ENCODE measurements around the gene EPHB3. TPM values are rescaled to one million over a fixed set of nuclear protein-coding genes. Genes with fewer than 3 reads are reported as not detected.

The EPHB3 gene
- total RNA-seq, 1 donor from 2014 or later: 5.7 TPM

DNA sequence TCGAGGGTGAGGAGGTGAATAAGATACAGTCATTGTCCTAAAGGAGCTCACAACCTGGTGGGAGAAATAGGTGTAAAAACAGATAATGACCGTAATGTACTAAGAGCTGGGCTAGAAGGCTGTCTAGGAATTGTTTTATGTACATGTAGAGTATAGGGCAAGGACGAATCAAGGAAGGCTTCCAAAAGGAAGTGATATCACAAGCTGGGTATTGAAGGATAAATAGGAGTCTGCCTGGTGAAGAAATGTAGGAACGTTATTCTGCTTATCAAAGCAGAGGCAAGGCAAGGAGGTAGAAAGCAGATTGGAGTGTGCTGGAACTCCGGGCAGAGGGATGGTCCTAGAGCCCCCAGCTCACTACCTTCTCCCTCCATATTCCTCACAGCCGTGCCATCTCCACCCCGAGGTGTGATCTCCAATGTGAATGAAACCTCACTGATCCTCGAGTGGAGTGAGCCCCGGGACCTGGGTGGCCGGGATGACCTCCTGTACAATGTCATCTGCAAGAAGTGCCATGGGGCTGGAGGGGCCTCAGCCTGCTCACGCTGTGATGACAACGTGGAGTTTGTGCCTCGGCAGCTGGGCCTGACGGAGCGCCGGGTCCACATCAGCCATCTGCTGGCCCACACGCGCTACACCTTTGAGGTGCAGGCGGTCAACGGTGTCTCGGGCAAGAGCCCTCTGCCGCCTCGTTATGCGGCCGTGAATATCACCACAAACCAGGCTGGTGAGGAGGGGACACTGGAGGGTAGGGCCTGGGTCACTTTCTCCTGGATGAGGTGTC is 15.1 kb downstream of the EPHB3 start:
- no peak for DNase-seq (ENCODE audit: low spot score in 2 of 2)
- FAIRE-seq: no peak

DNA sequence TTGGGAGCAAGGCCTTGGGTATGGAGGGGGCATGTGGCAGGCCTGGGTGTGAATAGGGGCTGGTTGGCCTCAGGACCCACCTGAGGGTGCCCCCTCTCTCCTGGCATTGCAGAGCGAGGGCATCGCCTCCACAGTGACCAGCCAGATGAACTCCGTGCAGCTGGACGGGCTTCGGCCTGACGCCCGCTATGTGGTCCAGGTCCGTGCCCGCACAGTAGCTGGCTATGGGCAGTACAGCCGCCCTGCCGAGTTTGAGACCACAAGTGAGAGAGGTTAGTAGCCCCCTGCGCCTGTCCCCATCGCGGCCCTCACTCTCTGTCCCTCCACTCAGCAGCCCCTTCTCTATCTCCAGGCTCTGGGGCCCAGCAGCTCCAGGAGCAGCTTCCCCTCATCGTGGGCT is 16.0 kb downstream of the EPHB3 start:
- FAIRE-seq: no peak

DNA sequence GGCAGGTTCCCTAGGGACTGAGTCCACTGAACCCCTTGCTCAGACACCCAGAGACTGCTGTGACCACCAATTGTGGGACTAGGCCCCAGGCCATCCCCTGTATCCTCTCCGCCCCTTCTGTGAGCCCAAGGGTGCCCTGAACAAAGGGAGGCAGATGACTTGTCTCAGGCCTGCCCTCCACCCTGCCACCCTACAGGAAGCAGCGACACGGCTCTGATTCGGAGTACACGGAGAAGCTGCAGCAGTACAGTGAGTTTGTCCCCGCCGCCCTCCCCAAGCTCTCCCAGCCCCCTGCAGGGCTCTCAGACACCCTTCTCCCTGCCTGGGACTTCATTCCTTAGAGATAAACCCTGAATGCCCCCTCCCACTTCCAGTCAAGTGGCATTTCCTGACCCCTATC is 16.6 kb downstream of the EPHB3 start:
- no peak for FAIRE-seq

More for the DNA sequence above, 16.0 kb downstream of the EPHB3 start:
- no peak for DNase-seq (ENCODE audit: low spot score in 2 of 2)

DNA sequence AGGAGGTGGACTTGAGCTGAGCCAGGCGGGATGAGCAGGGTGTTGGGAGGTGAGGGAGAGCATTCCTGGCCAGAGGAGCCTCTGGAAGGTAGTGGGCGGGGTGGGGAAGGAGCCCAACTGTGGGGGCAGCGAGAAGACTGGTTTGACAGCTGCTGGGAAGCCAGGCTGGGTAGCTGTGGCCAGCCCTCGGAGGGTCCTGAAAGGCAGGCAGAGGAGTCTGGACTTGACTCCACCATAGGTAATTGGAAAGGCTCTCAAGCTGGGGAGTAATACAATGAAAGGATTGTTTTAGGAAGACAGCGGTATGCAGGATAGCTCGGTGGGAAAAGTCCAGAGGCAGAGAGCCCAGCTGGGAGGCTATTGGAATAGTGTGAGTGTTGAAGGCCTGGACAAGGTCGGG is 17.2 kb downstream of the EPHB3 start:
- DNase-seq (ENCODE audit: low spot score in 2 of 2) (no peak), FAIRE-seq (no peak)

More for the DNA sequence above, 16.6 kb downstream of the EPHB3 start:
- DNase-seq (ENCODE audit: low spot score in 2 of 2): no peak

DNA sequence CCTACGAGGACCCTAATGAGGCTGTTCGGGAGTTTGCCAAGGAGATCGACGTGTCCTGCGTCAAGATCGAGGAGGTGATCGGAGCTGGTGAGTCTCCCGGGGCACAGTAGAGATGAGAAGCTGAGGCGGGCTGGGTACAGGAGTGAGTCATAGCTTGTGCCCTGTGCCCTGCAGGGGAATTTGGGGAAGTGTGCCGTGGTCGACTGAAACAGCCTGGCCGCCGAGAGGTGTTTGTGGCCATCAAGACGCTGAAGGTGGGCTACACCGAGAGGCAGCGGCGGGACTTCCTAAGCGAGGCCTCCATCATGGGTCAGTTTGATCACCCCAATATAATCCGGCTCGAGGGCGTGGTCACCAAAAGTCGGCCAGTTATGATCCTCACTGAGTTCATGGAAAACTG is 17.9 kb downstream of the EPHB3 start:
- DNase-seq (ENCODE audit: low spot score in 2 of 2) (no peak), FAIRE-seq (no peak)

DNA sequence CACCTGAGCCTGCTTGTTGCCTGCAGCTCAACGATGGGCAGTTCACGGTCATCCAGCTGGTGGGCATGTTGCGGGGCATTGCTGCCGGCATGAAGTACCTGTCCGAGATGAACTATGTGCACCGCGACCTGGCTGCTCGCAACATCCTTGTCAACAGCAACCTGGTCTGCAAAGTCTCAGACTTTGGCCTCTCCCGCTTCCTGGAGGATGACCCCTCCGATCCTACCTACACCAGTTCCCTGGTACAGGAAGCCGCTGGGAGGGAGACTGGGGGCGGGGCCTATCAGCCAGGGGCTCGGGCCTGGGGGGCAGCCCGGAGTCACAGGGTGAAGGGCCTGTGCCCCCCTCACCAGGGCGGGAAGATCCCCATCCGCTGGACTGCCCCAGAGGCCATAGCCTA is 18.8 kb downstream of the EPHB3 start:
- DNase-seq (ENCODE audit: low spot score in 2 of 2) (no peak), FAIRE-seq (no peak)

DNA sequence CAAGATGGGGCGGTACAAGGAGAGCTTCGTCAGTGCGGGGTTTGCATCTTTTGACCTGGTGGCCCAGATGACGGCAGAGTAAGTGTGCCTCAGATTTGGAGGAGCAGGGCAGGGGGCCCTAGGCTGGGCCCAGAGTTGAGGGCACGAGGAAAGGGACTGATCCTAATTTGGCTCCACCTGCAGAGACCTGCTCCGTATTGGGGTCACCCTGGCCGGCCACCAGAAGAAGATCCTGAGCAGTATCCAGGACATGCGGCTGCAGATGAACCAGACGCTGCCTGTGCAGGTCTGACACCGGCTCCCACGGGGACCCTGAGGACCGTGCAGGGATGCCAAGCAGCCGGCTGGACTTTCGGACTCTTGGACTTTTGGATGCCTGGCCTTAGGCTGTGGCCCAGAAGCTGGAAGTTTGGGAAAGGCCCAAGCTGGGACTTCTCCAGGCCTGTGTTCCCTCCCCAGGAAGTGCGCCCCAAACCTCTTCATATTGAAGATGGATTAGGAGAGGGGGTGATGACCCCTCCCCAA is 19.8 kb downstream of the EPHB3 start:
- FAIRE-seq: no peak
- DNase-seq (ENCODE audit: low spot score in 2 of 2): no peak

DNA sequence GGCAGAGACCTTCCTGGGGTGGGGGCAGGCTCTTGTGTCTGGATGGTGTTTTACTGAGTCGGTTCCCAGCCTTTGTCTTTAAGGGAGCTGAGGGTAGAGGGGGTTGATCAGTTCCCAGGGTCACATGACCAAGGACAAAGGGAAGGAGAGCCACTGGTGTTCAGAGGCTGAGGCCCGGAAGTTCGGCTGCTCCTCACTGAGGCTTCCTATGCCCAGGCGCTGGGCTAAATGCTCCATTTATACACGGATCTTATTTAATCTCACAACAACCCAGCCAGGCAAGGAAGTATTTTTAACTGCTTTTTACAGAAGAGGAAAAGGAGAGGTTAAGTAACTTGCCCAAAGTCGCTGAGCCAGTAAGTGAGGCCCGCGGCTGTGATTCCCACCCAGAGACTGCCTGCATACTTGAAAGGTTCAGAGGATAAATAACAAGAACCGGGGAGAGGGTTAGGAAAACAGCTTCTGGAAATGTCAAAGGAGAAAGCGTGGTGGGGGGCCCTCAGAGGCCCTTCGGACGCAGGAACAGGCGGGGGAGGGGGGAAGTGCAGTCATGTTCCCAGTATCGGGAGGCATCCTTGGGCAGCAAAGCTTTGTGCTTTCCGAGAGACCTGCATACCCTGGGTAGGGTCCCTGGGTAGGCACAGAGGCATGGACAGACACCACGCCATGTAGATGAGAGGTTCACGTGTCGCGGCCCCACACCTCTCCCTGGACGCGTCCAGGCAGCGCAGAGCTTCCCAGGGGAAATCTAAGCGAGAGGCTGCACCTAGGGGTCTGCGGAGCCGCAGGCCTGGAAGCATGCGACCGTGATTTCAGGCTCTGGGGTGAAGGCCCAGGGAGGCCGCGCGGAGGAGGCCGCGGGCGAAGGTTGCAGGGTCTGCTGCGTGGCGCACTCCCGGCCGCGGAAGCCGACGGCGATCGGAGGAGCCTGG is 21.3 kb downstream of the EPHB3 start:
- peak; percentile 66 to 74 for DNase-seq (ENCODE audit: low spot score in 2 of 2)

DNA sequence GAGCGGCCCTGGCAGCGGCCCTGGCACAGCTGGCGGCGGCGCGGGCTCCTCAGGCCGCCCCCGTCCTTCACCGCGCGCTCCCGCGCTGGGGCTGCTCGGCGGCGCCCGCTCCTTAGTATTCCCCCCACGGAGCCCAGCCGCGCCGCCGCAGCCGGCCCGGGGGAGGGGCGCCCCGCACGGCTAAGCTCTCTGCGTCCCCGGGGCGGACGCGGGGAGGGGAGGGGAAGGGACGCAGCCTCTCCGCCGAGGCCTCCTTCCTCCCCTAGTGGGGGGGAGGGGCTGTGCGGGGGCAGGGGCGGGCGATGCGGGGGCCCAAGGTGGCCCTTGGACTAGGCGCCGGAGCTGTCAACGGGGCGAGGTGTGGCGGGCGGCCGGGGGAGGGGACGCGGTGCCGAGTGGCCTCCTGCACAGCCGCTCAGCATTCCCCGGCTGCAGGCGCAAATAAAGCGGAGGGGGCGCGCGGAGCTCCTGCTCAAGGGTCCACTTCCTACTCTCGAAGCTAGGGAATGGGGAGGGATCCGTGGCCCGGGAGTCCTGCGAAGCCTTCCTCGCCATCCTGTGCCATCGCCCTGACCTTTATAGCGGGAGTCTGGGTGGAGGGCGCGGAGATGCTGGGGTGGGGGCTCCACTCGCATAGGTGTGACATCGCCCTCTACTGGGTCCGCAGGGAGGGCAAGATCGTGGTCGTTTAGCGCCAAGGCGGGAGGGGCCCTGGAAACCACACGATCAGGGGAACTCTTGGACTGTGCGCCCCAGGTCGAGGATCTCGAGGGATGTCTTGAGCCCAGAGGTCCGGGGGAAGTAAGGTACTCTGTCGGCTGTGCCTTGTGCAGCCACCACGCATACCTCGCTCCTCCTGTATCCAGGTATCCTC is 22.2 kb downstream of the EPHB3 start:
- DNase-seq (ENCODE audit: low spot score in 2 of 2) (peak; percentile 83 to 84), FAIRE-seq (no peak)

More for the DNA sequence above, 21.3 kb downstream of the EPHB3 start:
- no peak for FAIRE-seq

DNA sequence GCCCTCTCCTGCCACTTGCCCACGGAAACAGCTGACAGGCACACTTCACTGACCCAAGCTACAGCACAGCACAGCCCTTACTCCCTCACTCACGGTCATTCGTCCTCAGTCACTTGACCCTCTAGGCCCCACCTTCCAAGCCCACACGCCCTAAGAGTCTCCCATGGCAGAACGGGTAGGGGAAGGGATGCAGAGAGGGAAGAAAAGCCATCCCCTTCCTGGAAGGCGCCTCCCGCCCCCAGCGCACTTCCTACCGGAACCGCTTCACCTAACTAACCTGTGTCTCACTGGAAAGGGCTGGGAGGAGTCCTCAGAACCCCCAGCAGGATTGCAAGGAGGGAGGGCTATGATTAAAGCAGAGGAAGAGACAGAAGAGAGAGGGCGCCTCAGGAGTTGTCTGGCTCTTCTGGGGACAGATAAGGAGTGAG is 22.9 kb downstream of the EPHB3 start:
- no peak for FAIRE-seq
- no peak for DNase-seq (ENCODE audit: low spot score in 2 of 2)

DNA sequence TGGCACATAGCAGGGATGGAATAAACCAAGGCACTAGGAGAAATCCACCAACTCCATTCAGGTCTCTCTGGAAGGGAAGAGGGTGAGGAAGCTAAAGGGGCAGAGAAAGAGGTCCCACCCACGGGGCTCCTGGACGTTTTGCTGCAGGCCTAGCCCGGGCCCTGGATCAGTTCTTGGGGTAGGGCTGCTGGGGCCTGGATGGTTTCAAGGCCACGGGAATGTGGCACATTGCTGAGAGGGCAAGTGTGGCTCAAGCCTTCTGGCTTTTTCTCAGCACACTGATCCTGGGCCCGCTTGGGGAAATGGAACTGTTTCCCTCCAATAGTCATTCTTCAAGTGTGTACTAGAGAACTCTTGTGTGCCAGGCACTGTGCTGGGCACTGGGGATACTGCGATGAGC is 24.0 kb downstream of the EPHB3 start:
- FAIRE-seq (no peak), DNase-seq (ENCODE audit: low spot score in 2 of 2) (no peak)

DNA sequence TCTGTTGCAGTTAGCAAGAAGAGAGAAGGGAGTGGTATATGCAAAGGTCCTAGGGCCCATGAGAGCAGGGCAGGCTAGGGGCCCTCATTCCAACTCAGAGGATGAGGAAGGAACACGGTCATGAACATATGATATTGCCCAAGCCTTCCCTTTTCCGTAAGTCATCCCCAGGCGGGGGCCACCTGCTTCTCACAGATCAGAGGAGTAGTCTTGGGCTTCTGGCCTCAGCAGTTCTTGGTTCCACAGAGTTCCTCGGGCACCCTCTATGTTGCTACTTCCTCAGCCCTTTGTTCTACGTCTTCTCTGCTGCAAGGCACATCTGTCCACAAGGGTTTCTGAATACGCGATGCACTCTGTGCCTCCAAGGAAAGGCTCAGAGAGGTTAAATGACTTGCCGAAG is 25.3 kb downstream of the EPHB3 start:
- DNase-seq (ENCODE audit: low spot score in 2 of 2) (no peak), FAIRE-seq (no peak)

DNA sequence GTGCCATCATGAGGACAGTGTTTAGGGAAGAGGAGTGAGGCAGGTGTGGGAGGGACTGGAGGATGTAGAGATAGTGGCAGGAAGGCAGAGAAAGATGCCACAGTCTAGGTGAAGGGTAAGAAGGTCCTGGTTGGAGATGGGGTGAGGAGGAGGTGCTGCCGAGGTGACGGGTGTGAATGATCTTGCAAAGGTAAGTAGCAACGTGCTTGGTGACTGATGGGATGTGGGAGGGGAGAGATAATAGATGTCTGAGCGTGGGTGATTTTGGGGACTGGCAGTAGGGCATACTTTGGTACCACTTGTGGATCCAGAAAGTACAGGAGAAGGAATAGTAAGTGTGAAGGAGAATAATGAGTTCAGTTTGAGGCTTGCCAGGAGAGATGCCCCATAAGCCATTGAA is 27.2 kb downstream of the EPHB3 start:
- no peak for DNase-seq (ENCODE audit: low spot score in 2 of 2)
- FAIRE-seq: no peak

DNA sequence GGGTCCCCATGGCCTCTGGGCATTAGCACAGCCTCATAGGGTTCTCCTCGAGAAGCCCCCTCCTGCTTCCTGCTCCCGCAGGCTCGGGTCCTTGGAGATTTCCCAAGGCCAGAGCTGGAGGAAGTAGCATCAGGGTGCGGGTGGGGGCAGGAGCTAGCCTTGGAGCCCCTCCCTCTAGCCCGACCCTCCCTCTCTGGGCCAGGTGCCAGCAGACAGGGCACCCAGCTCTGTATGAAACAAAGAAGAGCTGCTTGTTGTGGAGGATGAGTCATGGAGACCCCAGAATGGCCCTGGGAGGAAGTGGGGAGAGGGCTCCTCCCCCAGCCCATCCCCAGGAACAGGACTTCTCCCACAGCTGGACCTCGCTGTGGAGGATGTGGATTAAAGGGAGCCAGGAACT is 29.2 kb downstream of the EPHB3 start:
- DNase-seq (ENCODE audit: low spot score in 2 of 2) (no peak), FAIRE-seq (no peak)

DNA sequence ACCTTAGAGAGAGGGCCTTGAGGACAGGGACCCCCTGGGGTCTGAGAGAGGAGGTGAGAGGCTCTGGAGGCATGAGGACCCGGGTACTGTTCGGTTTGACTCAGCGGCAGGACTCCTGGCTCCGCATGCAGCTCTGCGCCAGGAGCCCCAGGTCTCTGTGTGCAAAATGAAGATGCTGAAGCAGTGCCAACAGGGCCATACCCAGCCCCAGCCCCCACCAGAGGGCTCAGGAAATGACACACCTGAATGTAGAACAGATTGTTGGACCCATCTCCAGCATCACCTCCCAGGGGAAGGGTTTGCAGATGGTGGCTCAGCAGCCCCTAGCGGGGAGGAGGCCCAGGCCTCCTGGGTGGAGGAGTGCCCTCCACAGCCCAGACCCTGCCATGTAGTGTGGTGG is 30.2 kb downstream of the EPHB3 start:
- DNase-seq (ENCODE audit: low spot score in 2 of 2) (no peak), FAIRE-seq (no peak)

DNA sequence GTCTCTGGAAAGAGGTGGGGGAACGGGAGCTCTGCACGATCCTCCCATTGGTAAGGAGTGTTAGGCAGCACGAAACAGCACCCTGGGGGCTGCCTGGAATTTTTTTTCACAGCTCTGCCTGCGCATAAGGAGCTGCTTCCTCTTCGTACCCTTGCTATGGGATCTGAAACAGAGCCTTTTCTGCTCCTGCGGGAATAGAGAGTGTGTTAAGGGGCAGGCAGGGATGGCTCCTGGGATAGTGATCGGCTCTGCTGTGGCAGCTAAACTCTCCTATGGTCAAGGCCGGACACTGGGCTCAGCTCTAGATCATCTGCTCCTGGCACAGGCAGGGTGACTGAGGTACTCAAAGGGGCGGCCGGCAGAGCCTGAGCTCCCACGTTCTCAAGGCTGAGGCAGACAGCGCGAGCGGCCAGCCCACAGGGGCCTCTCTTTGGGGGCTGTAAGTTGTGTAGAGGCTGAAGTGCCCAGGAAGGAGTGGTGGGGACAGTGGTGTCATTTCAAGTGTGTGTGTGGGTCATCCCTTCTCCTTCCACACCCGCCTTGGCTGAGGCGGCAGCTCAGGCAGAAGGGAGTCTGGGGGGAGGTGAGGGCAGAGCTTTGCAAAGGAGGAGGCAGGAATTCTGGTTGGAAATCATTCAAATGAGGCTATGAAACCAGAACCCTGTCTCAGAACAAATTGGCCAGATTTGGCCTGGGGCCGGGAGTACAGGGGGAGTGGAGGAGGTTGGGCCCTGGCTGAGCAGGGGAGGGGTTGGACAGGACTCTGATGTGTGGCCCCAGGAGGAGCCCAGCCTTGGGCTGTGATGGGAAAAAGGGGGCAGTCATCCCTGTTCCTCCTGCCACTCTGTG is 31.0 kb downstream of the EPHB3 start:
- no peak for FAIRE-seq
- DNase-seq (ENCODE audit: low spot score in 2 of 2): no peak

DNA sequence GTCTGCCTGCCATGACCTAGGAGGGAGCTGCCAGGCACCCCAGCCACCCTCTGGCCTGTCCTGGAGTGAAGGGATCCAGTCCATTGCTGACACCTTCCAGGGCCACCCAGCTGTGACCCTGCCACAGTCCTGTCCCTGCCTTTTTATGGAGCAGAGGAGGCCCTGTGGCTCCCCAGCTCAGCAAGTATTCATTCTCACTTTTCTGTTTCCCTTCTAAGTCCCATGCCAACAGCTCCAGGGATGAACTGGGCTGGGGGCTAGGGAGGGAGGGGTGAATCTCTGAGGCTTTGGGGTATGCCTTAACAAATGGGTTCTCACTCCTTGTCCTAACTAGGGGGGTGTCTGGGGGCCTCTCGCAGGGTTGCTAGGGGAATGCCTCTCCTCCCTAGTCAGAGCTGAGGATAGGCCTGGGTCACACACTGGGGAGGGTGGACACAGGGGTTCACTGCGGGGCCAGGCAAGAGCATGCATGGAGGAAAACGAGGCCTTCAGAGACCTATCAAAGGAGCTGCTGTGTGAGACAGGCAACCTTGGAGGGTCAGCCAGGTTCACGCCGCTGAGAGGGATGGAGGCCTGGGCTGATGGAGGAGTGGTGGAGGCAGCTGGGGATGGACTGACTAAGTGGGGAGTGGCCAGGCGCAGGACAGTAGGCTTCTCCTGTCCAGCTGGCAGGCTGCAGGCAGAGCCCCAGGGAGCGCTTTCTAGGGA is 31.8 kb downstream of the EPHB3 start:
- FAIRE-seq (no peak), DNase-seq (ENCODE audit: low spot score in 2 of 2) (no peak)

DNA sequence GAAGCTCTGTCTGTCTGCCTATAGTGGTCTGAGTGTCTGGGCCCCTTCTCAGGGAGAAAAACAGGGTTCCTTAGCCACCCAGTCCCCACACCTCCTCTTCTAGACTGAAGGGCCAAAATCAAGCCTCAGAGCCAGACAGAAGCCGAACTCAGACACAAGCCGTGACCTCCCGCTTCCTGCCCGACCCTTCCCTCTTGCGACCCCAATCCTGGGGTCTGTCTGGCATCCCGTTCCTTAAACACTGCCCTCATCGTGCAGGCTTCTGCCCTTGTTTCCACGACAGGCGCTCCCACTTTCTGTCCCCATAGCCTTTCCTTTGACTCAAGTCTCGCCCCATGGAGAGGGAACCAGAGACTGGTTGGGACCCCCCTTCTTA is 32.3 kb downstream of the EPHB3 start:
- DNase-seq (ENCODE audit: low spot score in 2 of 2): no peak
- FAIRE-seq: no peak
